NCI-H2227 (cell line): Measurements from ENCODE around the gene HOMER2.
"Not testable (repeated sequence)": the region's sequence is repeated elsewhere in the genome, so short reads cannot be mapped to it uniquely, and the experiment has no call there.

Source experiments
- DNase-seq: peaks from one replicate; lab custom pipeline; 2025; ENCODE audit not compliant: unreplicated experiment; lab: John Stamatoyannopoulos, UW

The HOMER2 gene

GRCh38 chr15:82952158-82953081 is at the start of gene HOMER2:
Gene HOMER2, minus strand, starts transcription at chr15:82952720. Its CDS starts 185 bp downstream, at chr15:82952535.
- peak; percentile 68 for DNase-seq

GRCh38 chr15:83000672-83001031 is 48.1 kb upstream of the HOMER2 start:
- DNase-seq, result not testable (repeated sequence)

GRCh38 chr15:82999905-83000671 is 47.6 kb upstream of the HOMER2 start:
- DNase-seq, result peak; percentile 33

- DNase-seq, result no peak
Measured at GRCh38 chr15:82999426-82999825, 46.9 kb upstream of the HOMER2 start.

- no peak for DNase-seq
Measured at GRCh38 chr15:82995938-82996337, 43.4 kb upstream of the HOMER2 start.

GRCh38 chr15:82995076-82995475 is 42.6 kb upstream of the HOMER2 start:
- DNase-seq, result no peak

GRCh38 chr15:82993144-82993543 is 40.6 kb upstream of the HOMER2 start:
- DNase-seq, result no peak

GRCh38 chr15:82992436-82992998 is 40.0 kb upstream of the HOMER2 start:
- no peak for DNase-seq

GRCh38 chr15:82986442-82986780 is 33.9 kb upstream of the HOMER2 start:
- DNase-seq, result peak; percentile 27

GRCh38 chr15:82985688-82986441 is 33.3 kb upstream of the HOMER2 start, which contains the start of gene RAMAC:
Gene RAMAC, plus strand, starts transcription at chr15:82986210. Its CDS starts 2,809 bp downstream, at chr15:82989019.
- DNase-seq, result peak; percentile 94

GRCh38 chr15:82980981-82981380 is 28.5 kb upstream of the HOMER2 start:
- DNase-seq, result no peak

- DNase-seq, result no peak
Measured at GRCh38 chr15:82979726-82980125, 27.2 kb upstream of the HOMER2 start.

- DNase-seq, result no peak
Measured at GRCh38 chr15:82978438-82978837, 25.9 kb upstream of the HOMER2 start.

GRCh38 chr15:82977076-82977475 is 24.6 kb upstream of the HOMER2 start:
- DNase-seq, result no peak

- DNase-seq, result no peak
Measured at GRCh38 chr15:82972990-82973389, 20.5 kb upstream of the HOMER2 start.

GRCh38 chr15:82971218-82971984 is 18.9 kb upstream of the HOMER2 start:
- DNase-seq, result peak; percentile 26

GRCh38 chr15:82970696-82971095 is 18.2 kb upstream of the HOMER2 start:
- no peak for DNase-seq

GRCh38 chr15:82970078-82970686 is 17.7 kb upstream of the HOMER2 start:
- DNase-seq, result no peak

GRCh38 chr15:82969353-82969752 is 16.8 kb upstream of the HOMER2 start:
- DNase-seq, result no peak

- DNase-seq, result no peak
Measured at GRCh38 chr15:82968066-82968465, 15.5 kb upstream of the HOMER2 start.
